ENCODE data around the gene MAP3K12.

DNA sequence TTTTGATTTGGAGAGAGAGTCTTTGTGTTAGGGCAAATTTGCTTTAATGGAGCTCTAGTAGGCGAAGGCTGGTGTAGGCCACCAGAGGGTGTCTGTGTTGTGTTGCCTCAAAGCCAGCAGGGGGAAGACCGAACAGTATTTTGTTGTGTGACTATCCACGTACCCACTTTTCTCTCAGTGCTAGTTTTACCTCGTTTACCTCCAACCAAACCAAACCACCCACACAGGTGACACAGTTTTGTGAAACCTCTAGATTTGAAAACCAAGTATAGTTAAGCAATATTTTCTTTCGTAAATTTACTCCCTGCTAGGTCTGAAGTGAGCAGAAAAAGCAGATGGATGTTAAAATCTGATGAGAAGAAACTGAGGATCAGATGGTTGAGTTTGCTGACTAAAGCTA is 44.3 kb upstream of the MAP3K12 start:
- no peak for TF ChIP-seq POLR2A (IDR thresholded peaks at IDR 0.05; ENCODE audit: low read length)
- no peak for TF ChIP-seq GATA1 (IDR thresholded peaks at IDR 0.05; ENCODE audit: low read depth, low read length)
